D721Med (cell line): ENCODE measurements around the gene ALDH1B1.
A peak's percentile ranks its signal among the peaks of the same experiment; 100 is the strongest.

Experiments used
- DNase-seq: peaks from one replicate; pipeline ENCODE4 v3.0.0; 2011; ENCODE audit warnings: low spot score; ENCODE audit not compliant: insufficient read length
- FAIRE-seq: peaks from 2 replicates; lab custom pipeline; 2011; peaks lifted over from hg19 to GRCh38; lab: Jason Lieb, UNC
- CTCF ChIP-seq: IDR thresholded peaks from 2 replicates; pipeline ENCODE4 v1.5.1; 2012; ENCODE audit warnings: mild to moderate bottlenecking, control low read depth; ENCODE audit not compliant: insufficient read depth; ENCODE audit errors: missing control alignments

ALDH1B1 gene

GRCh38 chr9:38392235-38393127 is at the start of gene ALDH1B1:
TSS of gene ALDH1B1 (plus strand) at chr9:38392702. CDS start at chr9:38395749, 3,047 bp downstream.
- FAIRE-seq = no peak
- no peak for TF ChIP-seq CTCF
- peak; percentile 94 for DNase-seq

GRCh38 chr9:38343037-38343436 is 49.5 kb upstream of the ALDH1B1 start:
- TF ChIP-seq CTCF = no peak
- DNase-seq = no peak
- no peak for FAIRE-seq

- TF ChIP-seq CTCF = no peak
- FAIRE-seq = no peak
- no peak for DNase-seq
Measured at GRCh38 chr9:38343552-38343951, 49.0 kb upstream of the ALDH1B1 start.

- FAIRE-seq (no peak), DNase-seq (no peak)
- no peak for TF ChIP-seq CTCF
Measured at GRCh38 chr9:38344566-38345324, 47.8 kb upstream of the ALDH1B1 start.

GRCh38 chr9:38345851-38346755 is 46.4 kb upstream of the ALDH1B1 start:
- DNase-seq (no peak), FAIRE-seq (no peak)
- no peak for TF ChIP-seq CTCF

- DNase-seq (no peak), FAIRE-seq (no peak)
- no peak for TF ChIP-seq CTCF
Measured at GRCh38 chr9:38346811-38347210, 45.7 kb upstream of the ALDH1B1 start.
